NB4 (cell line): ENCODE data around the gene MACROD2.

Experiments
- DNase-seq: peaks from one replicate; pipeline ENCODE4 v3.0.0; 2010; ENCODE audit warnings: low read depth
- H3K4me3 ChIP-seq: one replicate; pipeline ENCODE4 v1.5.1; 2011; ENCODE audit warnings: mild to moderate bottlenecking, low read depth, low read length, moderate library complexity
- CTCF ChIP-seq: IDR thresholded peaks from one replicate; pipeline ENCODE4 v1.5.1; 2012; ENCODE audit warnings: low read depth, low read length
- MAX ChIP-seq: IDR thresholded peaks from 2 replicates; pipeline ENCODE4 v1.6.1; 2011; ENCODE audit warnings: low read depth, low read length
- MYC ChIP-seq: IDR thresholded peaks from 2 replicates; pipeline ENCODE4 v1.6.1; 2011; ENCODE audit warnings: low read depth, low read length
- POLR2A ChIP-seq: IDR thresholded peaks from 2 replicates; pipeline ENCODE4 v1.6.1; 2011; ENCODE audit warnings: mild to moderate bottlenecking; ENCODE audit not compliant: insufficient read length; ENCODE audit errors: extremely low read depth

MACROD2 gene

GRCh38 chr20:15141861-15142260, 1146.5 kb downstream of the MACROD2 start:
- no peak for DNase-seq
- TF ChIP-seq CTCF (no peak), MAX (no peak), POLR2A (no peak), MYC (no peak)
- H3K4me3 ChIP-seq, result no peak overlapping the region

GRCh38 chr20:15143478-15143877, 1148.2 kb downstream of the MACROD2 start:
- no peak for TF ChIP-seq POLR2A
- no peak for TF ChIP-seq MAX
- TF ChIP-seq MYC, result no peak
- TF ChIP-seq CTCF, result no peak
- no peak for DNase-seq
- H3K4me3 ChIP-seq, result no peak overlapping the region

- no peak overlapping the region for H3K4me3 ChIP-seq
- no peak for DNase-seq
- no peak for TF ChIP-seq CTCF
- TF ChIP-seq MAX, result no peak
- TF ChIP-seq POLR2A, result no peak
- TF ChIP-seq MYC, result no peak
Observed at GRCh38 chr20:15144916-15145315, 1149.6 kb downstream of the MACROD2 start.

GRCh38 chr20:15146948-15147347, 1151.6 kb downstream of the MACROD2 start:
- H3K4me3 ChIP-seq, result no peak overlapping the region
- DNase-seq, result no peak
- TF ChIP-seq MAX (no peak), MYC (no peak), CTCF (no peak), POLR2A (no peak)

- H3K4me3 ChIP-seq, result no peak overlapping the region
- TF ChIP-seq MAX (no peak), CTCF (no peak), POLR2A (no peak), MYC (no peak)
- no peak for DNase-seq
Observed at GRCh38 chr20:15154070-15154469, 1158.8 kb downstream of the MACROD2 start.

GRCh38 chr20:15155848-15156401, 1160.6 kb downstream of the MACROD2 start:
- DNase-seq, result no peak
- TF ChIP-seq POLR2A, result no peak
- no peak for TF ChIP-seq MAX
- no peak for TF ChIP-seq CTCF
- TF ChIP-seq MYC, result no peak
- no peak overlapping the region for H3K4me3 ChIP-seq
